PC-9 (cell line): ENCODE data around the gene RFTN1.

Source experiments
- CTCF ChIP-seq: fragments of 200-600 bp; sonication (generic); conservative IDR thresholded peaks from 2 replicates; pipeline ENCODE4 v1.6.1; 2017; ENCODE audit warnings: mixed run types, antibody characterized with exemption, mild to moderate bottlenecking, moderate library complexity
- EZH2 ChIP-seq: fragments of 200-600 bp; sonication (generic); IDR thresholded peaks from 2 replicates; pipeline ENCODE4 v1.8.0; 2017; ENCODE audit warnings: antibody characterized with exemption, low read depth

- no peak for TF ChIP-seq CTCF
- no peak for TF ChIP-seq EZH2
Observed at GRCh38 chr3:16475766-16476165, 37.7 kb downstream of the RFTN1 start.
